Frontal cortex (tissue), 4 donors: ENCODE data around the gene SUCLG2. TPM values are rescaled to one million over a fixed set of nuclear protein-coding genes. Genes with fewer than 3 reads are reported as not detected.

Experiments used
- DNase-seq, 2 donors: peaks; one replicate each; pipeline ENCODE4 v3.0.0; 2012; ENCODE audit warnings: low spot score in 2 of 2
- FAIRE-seq: peaks from 2 replicates; lab custom pipeline; 2012; peaks lifted over from hg19 to GRCh38; lab: Jason Lieb, UNC
- total RNA-seq: library from RNA; depleted of rRNA; stranded (reverse); fragments of >200 nt; gene quantifications from one replicate; pipeline ENCODE4 v1.2.3, GENCODE V29; 2014
- donor health status: control.
- donor health status: control.
- donor health status: control.

Gene SUCLG2
- total RNA-seq, 1 donor from 2014 or later = 9.4 TPM

DNA sequence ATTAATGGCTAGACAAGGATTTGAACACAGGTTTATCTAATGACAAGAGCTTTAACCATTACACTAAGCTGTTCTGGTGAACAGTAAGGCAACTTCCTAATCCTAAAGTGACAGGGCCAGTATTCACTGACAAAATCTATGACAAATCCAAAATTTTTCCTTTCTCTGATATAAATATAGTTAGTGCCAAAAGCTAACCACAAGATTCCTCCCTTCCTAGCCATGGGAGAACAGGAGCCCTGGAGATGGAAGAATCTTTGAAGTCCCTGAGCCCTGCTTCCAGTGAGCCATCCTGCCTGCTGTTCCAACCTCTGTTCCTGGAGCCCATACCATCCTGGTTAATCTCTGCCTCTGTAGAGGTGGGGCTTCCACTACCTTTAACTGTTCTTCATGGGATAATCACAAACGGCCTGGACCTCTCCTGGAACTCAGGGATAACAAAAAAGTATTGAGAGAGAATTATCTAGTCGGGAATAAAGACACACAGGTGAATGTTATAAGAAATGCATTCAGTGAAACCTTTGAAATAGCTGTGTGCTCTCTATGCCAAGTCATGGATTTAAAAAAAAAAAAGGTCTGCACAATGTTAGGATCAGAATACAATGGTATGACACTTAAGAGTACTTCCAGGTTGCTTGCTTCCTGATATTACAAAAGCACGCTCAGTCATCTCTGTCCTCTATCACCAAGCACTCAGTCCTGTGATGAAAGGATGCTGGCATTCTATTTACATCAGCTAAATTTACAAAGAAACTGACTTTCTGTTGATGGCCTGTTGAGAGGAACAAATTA, 235.8 kb downstream of the SUCLG2 start:
- FAIRE-seq = no peak
- DNase-seq = no peak

DNA sequence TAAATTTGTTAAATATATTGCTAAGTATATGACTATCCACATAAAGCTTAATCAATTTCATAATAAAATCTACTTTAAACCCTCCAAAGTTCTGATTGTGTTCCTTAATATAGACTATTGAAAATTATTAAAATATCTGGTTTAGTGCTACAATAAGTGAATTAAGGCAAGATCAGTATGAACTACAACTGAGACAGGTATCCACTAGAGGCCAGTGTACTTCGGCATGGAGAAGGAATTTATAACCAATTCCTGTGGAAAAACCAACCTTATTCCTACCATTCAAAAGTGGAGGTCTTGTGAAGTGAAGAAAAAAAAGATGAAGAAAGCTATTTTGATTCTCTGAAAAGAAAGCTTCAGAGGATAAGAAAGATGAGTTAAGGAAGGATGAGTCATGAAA, 237.7 kb downstream of the SUCLG2 start:
- no peak for FAIRE-seq

DNA sequence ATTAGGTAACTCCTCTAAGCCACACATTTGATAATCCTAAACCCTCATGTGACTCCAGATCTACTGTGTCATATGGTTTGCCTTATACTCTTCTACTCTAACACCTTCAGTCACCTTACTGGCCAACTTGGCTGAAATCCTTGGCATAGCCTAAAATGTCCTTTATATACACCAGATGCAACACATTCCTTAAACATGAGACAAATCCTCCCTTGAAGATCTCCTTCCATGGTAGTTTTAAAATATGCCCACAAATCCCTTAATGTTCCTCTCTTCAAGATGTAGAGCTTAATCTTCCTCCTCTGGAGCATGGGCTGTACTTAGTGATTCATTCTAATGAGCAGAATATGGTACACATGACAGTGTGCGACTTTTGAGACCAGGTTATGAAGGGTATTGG, 238.9 kb downstream of the SUCLG2 start:
- no peak for DNase-seq
- no peak for FAIRE-seq

More for the DNA sequence above, 237.7 kb downstream of the SUCLG2 start:
- DNase-seq = no peak

DNA sequence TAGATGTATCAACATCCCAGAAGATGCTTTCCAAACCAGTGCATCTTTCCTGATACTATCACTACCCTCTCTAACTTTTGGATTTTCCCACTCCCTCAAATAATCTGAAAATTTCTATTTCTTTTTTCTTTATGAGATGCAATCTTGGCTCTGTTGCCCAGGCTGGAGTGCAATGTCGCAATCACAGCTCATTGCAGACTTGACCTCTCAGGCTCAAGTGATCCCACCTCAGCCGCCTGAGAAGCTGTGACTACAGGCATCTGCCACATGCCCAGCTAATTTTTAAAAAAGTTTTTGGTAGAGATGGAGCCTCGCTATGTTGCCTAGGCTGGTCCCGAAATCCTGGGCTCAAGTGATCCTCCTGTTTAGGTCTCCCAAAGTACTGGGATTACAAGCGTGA, 239.7 kb downstream of the SUCLG2 start:
- FAIRE-seq = no peak

DNA sequence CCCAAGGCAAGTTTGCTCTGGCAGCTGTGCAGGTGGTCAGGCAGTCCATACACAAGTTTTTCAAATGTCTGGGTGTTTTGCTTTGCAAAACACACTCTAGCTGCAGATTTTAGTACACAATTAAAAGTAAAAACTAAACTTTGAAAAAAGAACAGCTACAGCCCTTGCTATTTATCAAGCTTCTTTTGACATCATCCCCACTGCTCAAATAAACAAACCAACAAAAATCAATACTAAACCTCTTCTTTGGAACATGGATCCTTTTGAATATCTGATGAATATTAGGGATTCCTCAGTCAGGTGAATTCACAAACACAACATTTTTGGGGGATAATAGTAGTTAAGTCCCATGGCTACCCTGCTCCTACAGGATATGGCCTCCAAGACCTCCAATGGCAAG, 249.2 kb downstream of the SUCLG2 start:
- DNase-seq (no peak), FAIRE-seq (no peak)

More for the DNA sequence above, 239.7 kb downstream of the SUCLG2 start:
- no peak for DNase-seq

DNA sequence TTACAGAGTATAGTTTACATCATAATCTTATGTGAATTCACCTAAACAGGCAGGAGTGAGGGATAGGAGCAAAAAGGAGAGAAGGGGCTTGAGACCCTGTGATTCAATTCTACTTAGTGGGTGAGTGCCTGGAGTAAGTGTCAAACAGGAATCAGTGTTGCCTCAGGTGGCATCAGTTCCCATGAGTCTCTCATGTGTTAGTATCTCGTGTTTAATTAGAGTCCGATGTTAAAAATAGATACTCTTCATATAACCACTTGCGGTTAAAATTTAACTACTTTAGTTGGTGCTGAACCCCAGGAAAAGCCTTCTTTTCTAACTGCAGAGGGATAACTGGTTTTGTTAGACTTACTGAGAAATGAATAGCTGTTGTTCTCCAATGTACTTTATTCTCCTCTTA, 251.5 kb downstream of the SUCLG2 start:
- no peak for FAIRE-seq

DNA sequence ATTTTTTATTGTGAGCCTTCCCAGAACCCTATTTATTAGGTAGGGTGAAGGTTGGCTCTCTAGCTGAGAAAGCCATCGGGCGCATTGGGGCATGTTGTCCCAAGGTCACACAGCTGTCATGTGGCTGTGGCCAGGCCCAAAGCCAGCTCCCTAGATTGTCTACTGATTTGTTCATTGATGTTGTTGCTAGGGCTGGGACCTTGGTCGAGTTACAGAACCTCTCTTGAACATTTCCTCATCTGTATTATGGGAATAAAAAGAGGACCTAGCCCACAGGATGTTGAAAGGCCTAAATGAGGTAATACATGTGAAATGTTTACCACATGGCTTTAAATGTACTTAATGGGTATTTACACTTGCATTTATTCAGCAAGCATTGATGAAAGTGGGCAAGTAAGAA, 252.5 kb downstream of the SUCLG2 start:
- no peak for FAIRE-seq
- no peak for DNase-seq

More for the DNA sequence above, 251.5 kb downstream of the SUCLG2 start:
- no peak for DNase-seq

DNA sequence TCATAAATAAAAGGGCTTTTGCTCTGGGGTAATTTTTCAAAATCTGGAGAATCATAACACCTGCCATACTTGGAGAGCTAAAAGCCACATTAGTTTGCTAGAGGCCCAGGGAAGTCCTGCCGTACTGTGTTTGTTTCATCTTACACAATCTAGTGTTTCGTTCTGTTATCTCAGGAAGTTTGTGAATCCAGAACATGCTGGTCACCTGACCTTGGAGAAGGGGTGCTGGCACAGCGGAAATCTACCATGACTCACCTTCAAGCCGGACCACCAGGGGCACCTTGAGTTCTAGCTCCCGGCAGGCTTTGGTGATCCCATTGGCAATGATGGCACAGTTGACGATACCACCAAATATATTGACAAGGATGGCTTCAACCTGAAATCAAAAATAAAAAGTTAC, 253.9 kb downstream of the SUCLG2 start:
- FAIRE-seq (no peak), DNase-seq (no peak)

DNA sequence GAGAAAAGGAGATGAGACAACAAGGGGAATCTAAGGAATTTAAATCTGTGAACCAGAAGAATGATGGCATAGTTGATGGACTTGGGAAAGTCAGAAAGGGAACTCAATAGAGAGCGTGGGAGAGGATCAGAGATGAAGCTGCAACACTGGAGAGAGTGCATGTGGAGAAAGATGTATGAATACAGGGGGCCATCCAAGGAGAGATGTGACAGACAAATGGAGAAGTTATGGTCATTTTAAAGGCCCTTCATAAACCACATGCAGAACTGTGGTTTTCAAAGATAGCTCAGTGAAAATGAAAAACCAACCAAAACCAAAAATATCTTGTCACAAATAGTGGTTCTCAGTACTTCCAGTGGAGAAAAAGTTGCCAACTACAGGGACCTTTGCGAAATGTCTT, 265.2 kb downstream of the SUCLG2 start:
- FAIRE-seq = no peak

DNA sequence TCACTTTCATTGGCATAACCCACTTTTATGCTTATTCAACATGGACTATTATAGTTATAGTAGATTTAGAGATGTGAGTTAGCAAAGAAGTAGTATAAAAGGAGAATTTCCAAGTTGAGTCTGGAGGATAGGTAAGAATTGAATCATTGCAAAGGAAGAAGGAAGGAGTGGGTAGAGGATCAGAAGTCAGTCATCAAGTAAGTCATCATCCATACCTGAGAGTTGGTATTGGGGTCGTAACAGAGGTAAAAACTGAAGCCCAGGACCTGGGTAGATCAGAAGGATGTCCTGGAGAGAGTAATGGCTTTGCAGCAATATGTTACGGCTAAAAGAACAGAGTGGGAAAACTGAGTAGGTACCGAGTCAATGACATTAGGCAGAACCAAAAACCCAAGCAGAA, 265.7 kb downstream of the SUCLG2 start:
- DNase-seq (no peak), FAIRE-seq (no peak)

More for the DNA sequence above, 265.2 kb downstream of the SUCLG2 start:
- DNase-seq = no peak

DNA sequence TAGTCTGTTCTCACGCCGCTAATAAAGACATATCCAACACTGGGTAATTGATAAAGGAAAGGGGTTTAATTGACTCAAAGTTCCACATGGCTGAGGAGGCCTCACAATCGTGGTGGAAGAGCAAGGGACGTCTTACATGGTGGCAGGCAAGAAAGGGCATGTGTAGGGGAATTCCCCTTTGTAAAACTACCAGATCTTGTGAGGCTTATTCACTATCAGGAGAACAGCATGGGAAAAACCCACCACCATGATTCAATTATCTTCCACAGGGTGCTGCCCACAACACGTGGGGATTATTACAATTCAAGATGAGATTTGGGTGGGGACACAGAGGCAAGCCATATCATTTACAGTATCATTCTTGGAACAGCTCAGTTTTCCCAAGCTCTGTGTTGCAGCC, 268.0 kb downstream of the SUCLG2 start:
- no peak for DNase-seq
- no peak for FAIRE-seq

DNA sequence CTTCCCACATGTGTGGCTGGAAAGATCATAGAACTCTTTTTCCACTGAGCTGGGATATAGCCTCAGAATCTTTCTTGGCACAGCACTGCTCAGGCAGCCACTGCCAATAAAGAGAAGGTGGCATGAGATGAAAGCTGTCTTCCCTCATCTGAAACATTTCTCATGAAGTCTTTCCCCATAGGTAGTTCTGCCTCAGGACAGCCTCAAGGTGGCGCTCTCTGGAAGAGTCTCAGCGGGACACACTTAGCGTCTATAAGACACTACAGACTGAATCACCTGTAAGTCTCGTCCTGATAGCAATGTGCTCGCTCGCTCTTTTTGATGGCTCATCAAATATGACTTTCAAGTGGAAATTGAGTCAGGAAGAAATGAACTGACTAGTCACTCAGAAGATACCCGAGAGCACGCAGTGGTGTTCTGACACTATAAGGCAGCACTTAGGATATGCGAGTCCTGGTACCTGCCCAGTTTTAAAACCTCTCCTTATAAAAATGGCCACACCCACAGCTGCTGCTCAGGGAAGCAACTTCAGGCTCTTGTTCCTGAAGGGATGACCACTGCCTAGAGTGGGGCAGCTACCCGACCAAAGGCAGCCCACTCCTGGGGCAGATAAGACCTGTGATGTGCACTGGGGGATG, 269.5 kb downstream of the SUCLG2 start:
- DNase-seq = peak in 1 of 2 donors; percentile 16
- no peak for FAIRE-seq

DNA sequence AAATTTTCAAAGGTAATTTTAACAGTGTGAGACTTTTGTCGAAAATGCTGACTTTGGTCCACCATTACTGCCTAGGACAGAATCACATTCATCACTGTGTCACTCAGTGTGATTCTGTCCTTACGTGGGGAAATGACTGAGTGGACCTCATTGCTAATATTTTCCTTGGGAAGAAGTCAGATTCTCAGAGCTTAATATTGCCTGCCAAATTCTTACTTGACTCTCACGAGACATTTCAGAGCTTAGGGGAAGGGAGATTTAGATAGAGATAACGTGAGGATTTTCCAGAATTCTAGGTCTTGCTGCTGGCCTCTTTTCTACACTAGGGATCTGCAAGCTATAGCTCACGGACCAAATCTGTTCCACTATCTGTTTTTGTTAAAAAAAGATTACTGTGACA, 270.4 kb downstream of the SUCLG2 start:
- DNase-seq = no peak
- no peak for FAIRE-seq

DNA sequence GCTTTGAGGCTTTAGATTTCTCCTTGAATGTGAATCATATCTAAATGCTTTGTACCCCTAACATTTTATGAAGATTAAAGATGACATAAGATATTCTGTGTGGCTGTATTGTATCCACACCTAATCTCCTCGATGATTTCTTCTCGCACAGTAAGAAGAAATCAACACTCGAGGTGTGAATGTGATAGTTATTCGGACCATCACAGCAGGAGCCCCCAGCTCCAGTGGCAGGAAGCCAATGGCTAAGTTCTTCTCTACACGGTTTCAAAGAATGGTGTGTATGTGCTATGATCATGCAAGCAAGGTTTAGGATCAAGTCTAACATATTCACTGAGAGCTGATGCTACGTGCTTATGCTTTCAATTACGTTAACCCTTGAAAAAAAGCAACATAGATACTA, 271.0 kb downstream of the SUCLG2 start:
- DNase-seq (no peak), FAIRE-seq (no peak)

DNA sequence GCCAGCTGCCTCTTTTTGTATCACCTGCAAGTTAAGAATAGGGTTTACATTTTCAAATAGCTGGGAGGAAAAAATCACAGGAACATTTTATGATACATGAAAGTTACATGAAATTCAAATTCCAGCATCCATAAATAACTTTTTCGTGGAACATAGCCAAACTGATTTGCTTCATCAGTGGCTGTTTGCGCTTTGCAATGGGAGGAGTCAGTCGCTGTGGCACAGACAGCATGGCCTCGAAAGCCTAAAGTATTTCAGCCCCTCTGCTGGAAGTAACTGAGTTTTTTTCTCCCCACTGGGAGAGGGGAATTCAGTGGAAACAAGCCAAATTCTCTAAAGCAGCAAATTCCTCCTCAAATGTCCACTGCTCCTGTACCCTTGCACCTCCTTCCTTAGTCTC, 271.9 kb downstream of the SUCLG2 start:
- FAIRE-seq (no peak), DNase-seq (no peak)

DNA sequence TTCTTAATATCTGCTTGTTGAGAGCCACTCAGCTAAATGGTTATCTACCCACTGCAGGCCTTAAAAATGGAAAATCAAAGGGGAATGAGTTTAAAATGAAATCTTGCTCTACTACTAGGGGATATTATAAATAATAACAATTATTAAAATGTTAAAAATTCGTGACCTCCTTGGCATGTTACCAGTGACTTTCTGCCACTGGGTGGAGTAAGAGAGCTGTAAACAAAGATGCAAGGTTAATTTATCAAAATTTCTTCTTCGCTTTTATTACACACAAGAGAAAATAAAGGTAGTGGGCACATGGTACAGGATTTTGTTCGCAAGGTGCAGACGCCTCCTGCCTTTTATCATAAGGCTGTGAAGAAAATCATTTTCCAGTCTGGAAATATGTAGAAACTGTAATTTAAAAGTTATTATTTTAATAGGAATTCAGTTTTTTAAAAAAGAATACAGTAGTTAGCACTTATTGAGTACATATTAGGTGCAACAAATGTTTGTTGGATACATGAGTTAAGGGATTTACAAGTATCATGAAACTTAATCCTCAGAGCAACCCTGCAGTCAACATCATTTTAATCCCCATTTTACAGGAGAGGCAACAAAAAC, 272.6 kb downstream of the SUCLG2 start:
- peak; percentile 73 for FAIRE-seq
- no peak for DNase-seq

DNA sequence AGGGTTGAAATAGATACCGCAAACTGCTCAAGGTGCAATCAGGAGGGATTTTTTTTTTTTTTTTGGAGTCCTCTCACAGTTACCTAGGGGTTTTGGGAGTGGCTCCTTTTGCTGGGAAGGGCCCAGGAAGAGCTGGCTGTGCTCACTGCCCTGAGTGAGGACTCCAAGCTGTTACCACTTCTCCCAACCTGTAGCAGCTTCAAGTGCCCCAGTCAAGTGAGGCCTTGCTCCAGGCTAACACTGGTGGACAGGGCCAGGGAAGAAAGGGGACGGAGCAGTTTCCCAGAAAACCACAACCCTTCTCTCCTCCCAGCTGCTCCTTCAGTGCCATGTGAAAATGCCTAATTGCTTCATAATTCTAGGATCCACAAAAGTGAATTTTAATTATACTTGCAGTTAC, 274.3 kb downstream of the SUCLG2 start:
- FAIRE-seq (no peak), DNase-seq (no peak)

DNA sequence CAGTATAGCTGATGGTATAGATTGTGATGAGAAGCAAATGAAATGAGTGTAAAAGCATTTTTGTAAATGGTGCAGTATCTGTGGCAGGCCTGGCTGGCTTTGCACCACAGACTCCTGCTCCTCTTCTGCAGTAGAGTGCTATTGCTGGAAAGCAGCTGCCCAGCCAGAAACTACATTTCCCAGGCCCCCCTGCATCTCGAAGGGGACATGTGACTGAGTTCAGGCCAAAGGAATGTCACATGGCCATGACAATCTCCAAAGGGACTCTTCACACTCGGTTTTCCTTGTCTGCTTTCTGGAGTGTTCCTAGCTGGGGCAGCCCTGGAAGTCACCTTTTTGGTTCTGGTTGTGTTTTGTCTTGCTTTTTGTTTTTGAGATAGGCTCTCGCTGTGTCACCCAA, 277.1 kb downstream of the SUCLG2 start:
- DNase-seq = no peak
- no peak for FAIRE-seq

DNA sequence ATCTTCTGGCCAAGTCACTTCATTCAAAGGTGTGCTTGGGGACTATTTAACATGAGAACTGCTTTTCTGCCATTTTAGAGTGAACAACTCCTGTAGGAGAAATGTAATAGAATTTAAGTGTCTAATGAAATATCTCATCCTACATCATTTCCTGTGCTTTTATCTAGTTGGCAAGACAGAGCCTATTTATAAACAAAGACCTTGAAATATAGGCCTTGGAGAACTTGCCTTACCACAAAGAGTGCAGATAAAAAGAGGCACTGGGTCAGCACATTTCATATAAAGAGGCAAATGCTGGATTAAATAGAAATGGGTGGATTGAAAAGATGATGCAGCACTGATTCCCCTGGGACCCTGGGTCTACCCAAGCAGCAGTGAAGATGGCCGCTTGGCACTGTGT, 278.0 kb downstream of the SUCLG2 start:
- FAIRE-seq (no peak), DNase-seq (no peak)

DNA sequence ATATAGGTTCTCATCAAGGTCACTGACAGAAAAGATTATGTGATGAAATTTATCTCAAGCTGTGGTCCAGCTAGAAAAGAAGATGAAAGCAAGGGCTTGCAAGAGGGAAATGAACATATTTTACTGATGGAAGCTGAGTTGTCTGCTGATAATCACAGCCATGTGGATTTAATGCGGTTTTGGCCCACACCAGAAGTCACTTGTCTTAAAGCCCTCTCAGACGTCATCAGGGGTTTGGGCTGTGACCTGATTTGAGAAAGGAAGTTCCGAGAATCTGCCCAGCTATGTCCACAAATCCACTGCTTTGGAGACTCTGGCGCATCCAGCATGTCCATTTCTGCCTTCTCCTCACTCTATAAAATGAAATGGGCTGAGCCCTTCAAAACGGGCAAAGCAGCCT, 278.4 kb downstream of the SUCLG2 start:
- FAIRE-seq (no peak), DNase-seq (no peak)

DNA sequence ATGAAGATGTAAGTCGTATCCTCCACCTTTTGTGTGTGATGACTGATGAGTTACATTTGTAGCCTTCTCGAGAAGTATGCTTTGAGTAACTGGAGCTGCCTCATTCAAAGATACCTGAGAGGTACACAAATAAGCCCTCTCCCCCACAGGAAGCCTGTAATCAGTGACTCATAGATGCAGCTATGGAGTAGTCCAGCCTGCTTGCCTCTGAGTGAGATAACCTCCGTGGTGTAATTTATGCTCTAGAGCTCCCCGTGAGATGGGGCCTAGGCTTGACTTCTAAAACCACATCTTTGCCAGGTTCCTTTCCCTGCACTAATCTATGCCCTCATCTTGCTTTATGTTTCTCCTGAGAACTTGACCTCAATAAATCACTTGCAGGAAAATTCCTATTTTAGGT, 291.7 kb downstream of the SUCLG2 start:
- no peak for DNase-seq
- FAIRE-seq = no peak
